DND-41 (cell line): ENCODE results near the gene PEX7.

Experiments
- ATAC-seq: fragments of 200-7000 bp; cut with Tn5 transposase; 3 replicates; pipeline ENCODE4 v1.9.1; 2021; ENCODE audit warnings: low read depth; ENCODE audit not compliant: insufficient read depth
- DNase-seq: peaks from one replicate; pipeline ENCODE4 v3.0.0-alpha.2; 2020
- H2AFZ ChIP-seq: 2 replicates; pipeline ENCODE4 v1.6.0; 2012; ENCODE audit warnings: low read depth, low read length
- H3K27ac ChIP-seq: 2 replicates; pipeline ENCODE4 v1.5.1; 2012; ENCODE audit warnings: low read length, inconsistent platforms
- H3K27me3 ChIP-seq: fragments of 200-600 bp; sonication (generic); 2 replicates; pipeline ENCODE4 v1.6.0; 2012; ENCODE audit warnings: low read length, mild to moderate bottlenecking, inconsistent platforms; ENCODE audit not compliant: insufficient read depth, poor library complexity
- H3K36me3 ChIP-seq: 2 replicates; pipeline ENCODE4 v1.5.1; 2012; ENCODE audit warnings: low read length, inconsistent platforms; ENCODE audit not compliant: insufficient read depth
- H3K4me1 ChIP-seq: 2 replicates; pipeline ENCODE4 v1.5.1; 2012; ENCODE audit warnings: mild to moderate bottlenecking, low read length; ENCODE audit not compliant: insufficient read depth
- H3K4me2 ChIP-seq: 2 replicates; pipeline ENCODE4 v1.6.0; 2012; ENCODE audit warnings: mild to moderate bottlenecking, moderate library complexity, low read length, inconsistent platforms; ENCODE audit not compliant: insufficient read depth
- H3K4me3 ChIP-seq, 2 experiments: fragments of 200-600 bp in 1 of 2; shearing (Covaris generic) in 1 of 2; 2 replicates each; pipeline ENCODE4 v1.5.1; 2012 to 2016; ENCODE audit warnings: inconsistent platforms in 2 of 2, low read length in 2 of 2, mild to moderate bottlenecking in 2 of 2, low read depth in 1 of 2, moderate library complexity in 1 of 2
- H3K79me2 ChIP-seq: 2 replicates; pipeline ENCODE4 v1.6.0; 2012; ENCODE audit warnings: low read length, inconsistent platforms; ENCODE audit not compliant: insufficient read depth
- H3K9ac ChIP-seq: 2 replicates; pipeline ENCODE4 v1.6.0; 2012; ENCODE audit warnings: low read depth, mild to moderate bottlenecking, inconsistent platforms, low read length, moderate library complexity
- H3K9me3 ChIP-seq: 2 replicates; pipeline ENCODE4 v1.5.1; 2012; ENCODE audit warnings: low read length, moderate library complexity, mild to moderate bottlenecking, inconsistent platforms; ENCODE audit not compliant: insufficient read depth, severe bottlenecking
- H4K20me1 ChIP-seq: 2 replicates; pipeline ENCODE4 v1.6.0; 2012; ENCODE audit warnings: low read length; ENCODE audit not compliant: insufficient read depth
- EZH2 ChIP-seq: IDR thresholded peaks from 3 replicates; pipeline ENCODE4 v1.6.1; 2012; ENCODE audit warnings: borderline replicate concordance, low read depth, mild to moderate bottlenecking, moderate library complexity, low read length, inconsistent platforms; ENCODE audit not compliant: severe bottlenecking
- TF ChIP-seq, protein P1 (sequence below): IDR thresholded peaks from 2 replicates; pipeline ENCODE4 v1.5.1; 2012; ENCODE audit warnings: borderline replicate concordance, low read length, moderate library complexity, mild to moderate bottlenecking; ENCODE audit not compliant: poor library complexity, severe bottlenecking; ENCODE audit errors: extremely low read depth

The PEX7 gene

DNA sequence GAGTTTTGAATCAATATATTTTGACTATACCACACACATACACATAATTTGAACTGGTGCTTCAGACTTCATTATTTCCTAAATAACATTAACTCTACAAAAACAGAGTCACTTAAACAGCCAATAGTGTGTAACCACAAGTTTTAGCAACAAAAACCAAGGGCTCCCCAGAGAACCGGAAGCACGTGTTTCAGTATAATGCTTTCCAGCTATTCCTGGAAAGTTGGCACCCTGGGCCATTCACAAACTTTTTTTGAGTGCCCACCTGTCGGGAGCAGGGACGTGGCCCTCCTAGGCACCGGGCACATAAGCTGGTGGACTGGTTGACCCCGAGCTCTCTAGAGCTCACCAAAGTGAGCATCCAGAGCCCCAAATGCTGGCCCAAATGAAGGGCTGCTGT is 97.8 kb downstream of the PEX7 start:
- no peaks in the 10 kb centered on the region for H3K79me2 ChIP-seq
- H3K4me1 ChIP-seq = peaks cover 17% of the 10 kb centered on the region
- no peak overlapping the region for H3K9ac ChIP-seq
- no peak overlapping the region for H3K4me3 ChIP-seq
- H2AFZ ChIP-seq = no peak overlapping the region
- no peak overlapping the region for H3K27ac ChIP-seq
- H3K27me3 ChIP-seq = no peaks in the 10 kb centered on the region
- peak; percentile 74 for ATAC-seq
- peaks cover under 1% of the 10 kb centered on the region; the same call in 1 of the 2 replicates for H3K36me3 ChIP-seq
- H3K9me3 ChIP-seq = no peaks in the 10 kb centered on the region
- no peak overlapping the region for H3K4me2 ChIP-seq
- H4K20me1 ChIP-seq = no peaks in the 10 kb centered on the region
- TF ChIP-seq, protein P1, sequence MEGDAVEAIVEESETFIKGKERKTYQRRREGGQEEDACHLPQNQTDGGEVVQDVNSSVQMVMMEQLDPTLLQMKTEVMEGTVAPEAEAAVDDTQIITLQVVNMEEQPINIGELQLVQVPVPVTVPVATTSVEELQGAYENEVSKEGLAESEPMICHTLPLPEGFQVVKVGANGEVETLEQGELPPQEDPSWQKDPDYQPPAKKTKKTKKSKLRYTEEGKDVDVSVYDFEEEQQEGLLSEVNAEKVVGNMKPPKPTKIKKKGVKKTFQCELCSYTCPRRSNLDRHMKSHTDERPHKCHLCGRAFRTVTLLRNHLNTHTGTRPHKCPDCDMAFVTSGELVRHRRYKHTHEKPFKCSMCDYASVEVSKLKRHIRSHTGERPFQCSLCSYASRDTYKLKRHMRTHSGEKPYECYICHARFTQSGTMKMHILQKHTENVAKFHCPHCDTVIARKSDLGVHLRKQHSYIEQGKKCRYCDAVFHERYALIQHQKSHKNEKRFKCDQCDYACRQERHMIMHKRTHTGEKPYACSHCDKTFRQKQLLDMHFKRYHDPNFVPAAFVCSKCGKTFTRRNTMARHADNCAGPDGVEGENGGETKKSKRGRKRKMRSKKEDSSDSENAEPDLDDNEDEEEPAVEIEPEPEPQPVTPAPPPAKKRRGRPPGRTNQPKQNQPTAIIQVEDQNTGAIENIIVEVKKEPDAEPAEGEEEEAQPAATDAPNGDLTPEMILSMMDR = no peak
- TF ChIP-seq EZH2 = no peak
- DNase-seq = peak; percentile 30

DNA sequence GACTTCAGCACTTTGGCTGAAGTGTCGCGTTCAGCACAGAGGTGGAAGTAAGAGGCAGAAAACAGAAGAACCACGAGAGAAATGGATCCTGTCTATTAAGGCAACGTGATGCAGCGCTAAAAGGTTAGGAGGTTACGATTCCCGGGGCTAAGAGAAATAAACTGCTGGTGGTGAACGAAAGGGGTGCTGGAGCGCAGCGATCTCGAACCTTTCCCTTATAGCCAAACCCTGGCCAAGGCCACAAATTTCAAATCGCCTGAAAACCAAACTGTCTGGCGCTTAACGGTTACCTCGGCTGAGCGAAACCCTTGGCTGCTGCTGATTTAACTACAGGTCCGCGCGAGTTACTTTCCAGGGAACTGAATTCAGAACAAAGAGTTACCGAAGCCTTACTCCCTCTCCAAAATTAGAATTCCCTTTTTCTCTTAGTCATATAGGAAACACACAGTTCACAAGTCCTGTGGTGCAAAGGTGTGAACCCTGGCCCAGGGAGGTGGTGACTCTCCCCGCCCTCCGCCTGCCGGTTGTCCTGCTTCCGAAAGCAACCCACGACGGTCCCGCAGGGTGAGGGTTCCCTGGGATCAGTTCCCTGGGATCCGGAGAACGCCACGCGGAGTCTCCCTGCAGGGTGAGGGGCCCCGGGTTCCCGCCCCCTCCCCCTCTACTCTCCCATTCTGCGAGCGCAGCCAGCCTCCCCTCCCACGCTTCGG is 98.4 kb downstream of the PEX7 start:
- Histone ChIP-seq H3K4me2 (no peak overlapping the region), H3K36me3 (no peaks in the 10 kb centered on the region; the same call in 1 of the 2 replicates), H3K9me3 (no peaks in the 10 kb centered on the region), H3K4me3 (no peak overlapping the region), H3K9ac (no peak overlapping the region), H2AFZ (no peak overlapping the region), H4K20me1 (no peaks in the 10 kb centered on the region), H3K27me3 (no peaks in the 10 kb centered on the region), H3K27ac (no peak overlapping the region), H3K4me1 (peaks cover 17% of the 10 kb centered on the region), H3K79me2 (no peaks in the 10 kb centered on the region)
- TF ChIP-seq, protein P1 = no peak
- TF ChIP-seq EZH2 = no peak
- DNase-seq (no peak), ATAC-seq (no peak)

DNA sequence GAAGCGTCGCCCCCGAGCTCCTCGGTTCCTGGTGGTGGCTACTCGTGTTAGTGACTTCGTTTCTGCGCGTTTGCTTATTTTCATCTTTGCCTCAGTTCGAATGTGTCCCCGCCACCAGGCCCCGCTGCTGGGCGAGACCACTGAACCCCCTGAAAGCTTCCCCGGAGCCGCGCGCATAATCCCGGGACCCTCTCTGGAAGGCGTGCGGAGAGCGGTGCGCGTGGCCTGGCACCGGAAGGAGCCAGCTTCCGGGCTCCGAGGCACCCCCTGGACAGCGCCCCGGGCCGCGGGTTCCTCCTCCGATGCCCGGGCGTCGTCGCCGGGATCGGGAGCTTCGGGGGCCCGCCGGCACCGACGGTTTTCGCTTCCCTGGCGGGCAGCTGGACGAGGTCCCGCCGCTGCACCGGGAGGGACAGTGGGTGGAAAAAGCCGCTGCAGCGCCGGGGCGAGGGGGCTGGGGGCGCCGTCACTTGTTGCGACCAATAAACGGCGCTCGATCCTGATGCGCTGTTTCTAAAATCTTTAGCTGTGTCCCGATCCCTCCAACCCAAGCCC is 99.1 kb downstream of the PEX7 start:
- H4K20me1 ChIP-seq = no peaks in the 10 kb centered on the region
- no peaks in the 10 kb centered on the region for H3K79me2 ChIP-seq
- H2AFZ ChIP-seq = no peak overlapping the region
- no peaks in the 10 kb centered on the region; the same call in 1 of the 2 replicates for H3K36me3 ChIP-seq
- H3K27ac ChIP-seq = no peak overlapping the region
- H3K4me2 ChIP-seq = no peak overlapping the region
- no peak overlapping the region for H3K9ac ChIP-seq
- no peak for ATAC-seq
- peaks cover 17% of the 10 kb centered on the region for H3K4me1 ChIP-seq
- no peak overlapping the region for H3K4me3 ChIP-seq
- DNase-seq = no peak
- H3K27me3 ChIP-seq = no peaks in the 10 kb centered on the region
- H3K9me3 ChIP-seq = no peaks in the 10 kb centered on the region
- TF ChIP-seq, protein P1 = no peak
- no peak for TF ChIP-seq EZH2
